A549 treated with dexamethasone at 1 μM for 4 hours (cell line): ENCODE data around the gene RUNDC1. TPM values are rescaled to one million over a fixed set of nuclear protein-coding genes. Genes with fewer than 3 reads are reported as not detected.

Experiments used
- total RNA-seq: library from RNA; stranded (reverse); fragments of 200-300 nt; extraction: Qiagen RNA extraction; gene quantifications from 5 replicates; pipeline ENCODE4 v1.2.3, GENCODE V29; 2022

RUNDC1 gene
- total RNA-seq, result 17.8 to 22.8 TPM (median 21.4 TPM) in 5 replicates

GRCh38 chr17:42980274-42980765 is at the start of gene RUNDC1:
TSS of gene RUNDC1 (plus strand) at chr17:42980565. CDS start at chr17:42980577, 12 bp downstream.

GRCh38 chr17:42964161-42964932 is 16.0 kb upstream of the RUNDC1 start, which contains the start of gene AARSD1:
TSS of gene AARSD1 (minus strand) at chr17:42964454. CDS start at chr17:42964440, 14 bp downstream.

GRCh38 chr17:42979511-42980273 is 673 bp upstream of the RUNDC1 start, which contains the start of gene PTGES3L:
TSS of gene PTGES3L (minus strand) at chr17:42980080. CDS start at chr17:42980053, 27 bp downstream.

GRCh38 chr17:42997984-42998938 is 17.9 kb downstream of the RUNDC1 start, which contains the start of gene RPL27:
TSS of gene RPL27 (plus strand) at chr17:42998419. CDS start at chr17:42998751, 332 bp downstream.

GRCh38 chr17:43006639-43007551 is 26.5 kb downstream of the RUNDC1 start, which contains the start of gene IFI35:
TSS of gene IFI35 (plus strand) at chr17:43006784. CDS start at chr17:43006948, 164 bp downstream.

GRCh38 chr17:43021741-43022512 is 41.6 kb downstream of the RUNDC1 start, which contains the start of gene VAT1:
TSS of gene VAT1 (minus strand) at chr17:43022385. CDS start at chr17:43022322, 63 bp downstream.

GRCh38 chr17:43024407-43025289 is 44.3 kb downstream of the RUNDC1 start, which contains the start of gene RND2:
TSS of gene RND2 (plus strand) at chr17:43025231. CDS start at chr17:43025348, 117 bp downstream.

Other genes with a start within 250 kb of the RUNDC1 start
- gene EZH1, start 235.5 kb upstream of the RUNDC1 start, total RNA-seq, result 9.4 to 12.3 TPM (median 10.0 TPM) in 5 replicates
- gene RAMP2, start 219.3 kb upstream of the RUNDC1 start, total RNA-seq, result 0.67 to 1.5 TPM (median 0.77 TPM) in 5 replicates
- 112 to 135 TPM (median 113 TPM) in 5 replicates for gene VPS25, start 207.1 kb upstream of the RUNDC1 start, total RNA-seq
- 0.50 to 1.7 TPM (median 1.1 TPM) in 5 replicates for gene WNK4, start 200.0 kb upstream of the RUNDC1 start, total RNA-seq
- gene COA3, start 181.9 kb upstream of the RUNDC1 start, total RNA-seq, result 120 to 129 TPM (median 122 TPM) in 5 replicates
- 0.07 TPM in 1 of 5 replicates, not detected in the others for gene CNTD1, start 181.7 kb upstream of the RUNDC1 start, total RNA-seq
- 82.3 to 107 TPM (median 86.1 TPM) in 5 replicates for gene BECN1, start 156.3 kb upstream of the RUNDC1 start, total RNA-seq
- 236 to 259 TPM (median 252 TPM) in 5 replicates for gene PSME3, start 147.2 kb upstream of the RUNDC1 start, total RNA-seq
- gene AOC2, start 136.0 kb upstream of the RUNDC1 start, total RNA-seq, result 1.6 to 3.0 TPM (median 2.4 TPM) in 5 replicates
- 0.86 to 2.0 TPM (median 1.1 TPM) in 5 replicates for gene AOC3, start 129.4 kb upstream of the RUNDC1 start, total RNA-seq
- 0.06 to 0.09 TPM (median 0.08 TPM) in 3 of 5 replicates, not detected in the others for gene G6PC1, start 79.8 kb upstream of the RUNDC1 start, total RNA-seq
- 54.0 to 57.5 TPM (median 55.9 TPM) in 5 replicates for gene AARSD1, start 16.1 kb upstream of the RUNDC1 start, total RNA-seq
- 0.71 to 1.1 TPM (median 0.84 TPM) in 5 replicates for gene PTGES3L, start 485 bp upstream of the RUNDC1 start, total RNA-seq
- 2,696 to 3,813 TPM (median 2,782 TPM) in 5 replicates for gene RPL27, start 17.9 kb downstream of the RUNDC1 start, total RNA-seq
- 16.3 to 18.6 TPM (median 17.6 TPM) in 5 replicates for gene IFI35, start 26.2 kb downstream of the RUNDC1 start, total RNA-seq
- 208 to 244 TPM (median 229 TPM) in 5 replicates for gene VAT1, start 41.8 kb downstream of the RUNDC1 start, total RNA-seq
- 0.11 to 0.21 TPM (median 0.13 TPM) in 5 replicates for gene RND2, start 44.7 kb downstream of the RUNDC1 start, total RNA-seq
- 21.7 to 30.5 TPM (median 27.9 TPM) in 5 replicates for gene BRCA1, start 144.8 kb downstream of the RUNDC1 start, total RNA-seq
- gene NBR1, start 190.6 kb downstream of the RUNDC1 start, total RNA-seq, result 33.4 to 45.1 TPM (median 40.7 TPM) in 5 replicates
- gene TMEM106A, start 231.3 kb downstream of the RUNDC1 start, total RNA-seq, result 0.63 to 1.5 TPM (median 1.1 TPM) in 5 replicates
- 0.14 TPM in 1 of 5 replicates, not detected in the others for gene CCDC200, start 248.1 kb downstream of the RUNDC1 start, total RNA-seq